ENCODE measurements around the gene PLD3. TPM values are rescaled to one million over a fixed set of nuclear protein-coding genes. Genes with fewer than 3 reads are reported as not detected.

PLD3 gene
- total RNA-seq, 2 donors from 2014 or later: 82.3 to 138 TPM

- H3K27me3 ChIP-seq: no peaks in the 10 kb centered on the region
- no peak overlapping the region for H3K27ac ChIP-seq
- no peak for TF ChIP-seq CTCF (IDR thresholded peaks at IDR 0.05)
- no peak overlapping the region for H3K4me3 ChIP-seq
- no peak for DNase-seq
- no peaks in the 10 kb centered on the region for H3K9me3 ChIP-seq
- no peak overlapping the region for H3K9ac ChIP-seq (ENCODE audit: low read depth in 2 of 2, low read length in 2 of 2)
- no peaks in the 10 kb centered on the region for H3K36me3 ChIP-seq
- no peaks in the 10 kb centered on the region for H3K4me1 ChIP-seq
- intact Hi-C loops (cut with DNase I): no loop called here
Observed at GRCh38 chr19:40378509-40378908, 30.0 kb downstream of the PLD3 start.

- no peak for TF ChIP-seq CTCF (IDR thresholded peaks at IDR 0.05)
- H3K4me3 ChIP-seq: no peak overlapping the region
- intact Hi-C loops (cut with DNase I): no loop called here
- no peak for DNase-seq
- no peak overlapping the region for H3K9ac ChIP-seq (ENCODE audit: low read depth in 2 of 2, low read length in 2 of 2)
- H3K27me3 ChIP-seq: no peaks in the 10 kb centered on the region
- H3K27ac ChIP-seq: no peak overlapping the region
- H3K4me1 ChIP-seq: no peaks in the 10 kb centered on the region
- H3K9me3 ChIP-seq: no peaks in the 10 kb centered on the region
- H3K36me3 ChIP-seq: no peaks in the 10 kb centered on the region
Observed at GRCh38 chr19:40379446-40380198, 31.1 kb downstream of the PLD3 start.

- Histone ChIP-seq H3K9ac (ENCODE audit: low read depth in 2 of 2, low read length in 2 of 2) (no peak overlapping the region), H3K4me1 (no peaks in the 10 kb centered on the region), H3K27me3 (no peaks in the 10 kb centered on the region), H3K4me3 (no peak overlapping the region), H3K9me3 (no peaks in the 10 kb centered on the region), H3K36me3 (no peaks in the 10 kb centered on the region), H3K27ac (no peak overlapping the region)
- TF ChIP-seq CTCF (IDR thresholded peaks at IDR 0.05): no peak
- intact Hi-C loops (cut with DNase I): no loop called here
- DNase-seq: no peak
Observed at GRCh38 chr19:40380199-40381037, 31.9 kb downstream of the PLD3 start.

- intact Hi-C loops (cut with DNase I): no loop called here
- no peaks in the 10 kb centered on the region for H3K36me3 ChIP-seq
- no peak for TF ChIP-seq CTCF (IDR thresholded peaks at IDR 0.05)
- DNase-seq: no peak
- H3K27me3 ChIP-seq: no peaks in the 10 kb centered on the region
- no peak overlapping the region for H3K4me3 ChIP-seq
- H3K27ac ChIP-seq: no peak overlapping the region
- H3K4me1 ChIP-seq: no peaks in the 10 kb centered on the region
- no peaks in the 10 kb centered on the region for H3K9me3 ChIP-seq
- H3K9ac ChIP-seq (ENCODE audit: low read depth in 2 of 2, low read length in 2 of 2): no peak overlapping the region
Observed at GRCh38 chr19:40381321-40381720, 32.8 kb downstream of the PLD3 start.

GRCh38 chr19:40383668-40384248 lies 35.3 kb downstream of the PLD3 start:
- intact Hi-C loops (cut with DNase I): no loop called here

More at GRCh38 chr19:40383668-40384248, 35.3 kb downstream of the PLD3 start:
- Histone ChIP-seq H3K27me3 (no peaks in the 10 kb centered on the region), H3K9ac (ENCODE audit: low read depth in 2 of 2, low read length in 2 of 2) (no peak overlapping the region), H3K27ac (no peak overlapping the region), H3K36me3 (no peaks in the 10 kb centered on the region), H3K9me3 (no peaks in the 10 kb centered on the region), H3K4me1 (no peaks in the 10 kb centered on the region), H3K4me3 (no peak overlapping the region)
- DNase-seq: no peak
- TF ChIP-seq CTCF (IDR thresholded peaks at IDR 0.05): no peak
